Hepatocyte (in vitro differentiated cells): Measurements from ENCODE around the gene SCN2B.

ENCODE experiments used
- EZH2 ChIP-seq: fragments of 200-600 bp; sonication (generic); IDR thresholded peaks from 2 replicates; pipeline ENCODE4 v1.6.1; 2016; ENCODE audit warnings: antibody characterized with exemption, mild to moderate bottlenecking, borderline replicate concordance
- TF ChIP-seq, protein P1 (sequence below): fragments of 200-600 bp; sonication (generic); IDR thresholded peaks from 2 replicates; pipeline ENCODE4 v1.5.1; 2016; ENCODE audit warnings: antibody characterized with exemption, mild to moderate bottlenecking; ENCODE audit not compliant: poor library complexity

DNA sequence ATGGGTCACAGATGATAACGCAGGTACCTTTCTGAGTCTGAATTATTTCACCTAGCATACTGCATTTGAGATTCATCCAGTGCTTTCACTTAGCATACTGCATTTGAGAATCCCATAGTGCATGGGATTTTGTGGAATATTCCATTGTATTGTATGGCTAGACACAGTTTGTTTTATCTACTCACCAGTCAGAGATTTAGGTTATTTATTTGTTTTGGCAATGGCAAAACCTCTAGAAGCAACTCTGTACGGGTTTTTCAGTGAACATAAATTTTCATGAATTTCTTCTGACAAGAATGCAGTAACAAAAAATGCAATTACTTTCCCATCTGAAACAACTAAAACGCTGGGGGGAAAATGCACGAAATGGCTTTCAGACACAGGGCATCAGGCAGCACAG is 48.1 kb downstream of the SCN2B start:
- TF ChIP-seq, protein P1, sequence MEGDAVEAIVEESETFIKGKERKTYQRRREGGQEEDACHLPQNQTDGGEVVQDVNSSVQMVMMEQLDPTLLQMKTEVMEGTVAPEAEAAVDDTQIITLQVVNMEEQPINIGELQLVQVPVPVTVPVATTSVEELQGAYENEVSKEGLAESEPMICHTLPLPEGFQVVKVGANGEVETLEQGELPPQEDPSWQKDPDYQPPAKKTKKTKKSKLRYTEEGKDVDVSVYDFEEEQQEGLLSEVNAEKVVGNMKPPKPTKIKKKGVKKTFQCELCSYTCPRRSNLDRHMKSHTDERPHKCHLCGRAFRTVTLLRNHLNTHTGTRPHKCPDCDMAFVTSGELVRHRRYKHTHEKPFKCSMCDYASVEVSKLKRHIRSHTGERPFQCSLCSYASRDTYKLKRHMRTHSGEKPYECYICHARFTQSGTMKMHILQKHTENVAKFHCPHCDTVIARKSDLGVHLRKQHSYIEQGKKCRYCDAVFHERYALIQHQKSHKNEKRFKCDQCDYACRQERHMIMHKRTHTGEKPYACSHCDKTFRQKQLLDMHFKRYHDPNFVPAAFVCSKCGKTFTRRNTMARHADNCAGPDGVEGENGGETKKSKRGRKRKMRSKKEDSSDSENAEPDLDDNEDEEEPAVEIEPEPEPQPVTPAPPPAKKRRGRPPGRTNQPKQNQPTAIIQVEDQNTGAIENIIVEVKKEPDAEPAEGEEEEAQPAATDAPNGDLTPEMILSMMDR, result no peak
- no peak for TF ChIP-seq EZH2
